ENCODE results near the gene ELL2. TPM values are rescaled to one million over a fixed set of nuclear protein-coding genes. Genes with fewer than 3 reads are reported as not detected.

The ELL2 gene
- total RNA-seq, 2 donors from 2014 or later, result 80.0 to 104 TPM

DNA sequence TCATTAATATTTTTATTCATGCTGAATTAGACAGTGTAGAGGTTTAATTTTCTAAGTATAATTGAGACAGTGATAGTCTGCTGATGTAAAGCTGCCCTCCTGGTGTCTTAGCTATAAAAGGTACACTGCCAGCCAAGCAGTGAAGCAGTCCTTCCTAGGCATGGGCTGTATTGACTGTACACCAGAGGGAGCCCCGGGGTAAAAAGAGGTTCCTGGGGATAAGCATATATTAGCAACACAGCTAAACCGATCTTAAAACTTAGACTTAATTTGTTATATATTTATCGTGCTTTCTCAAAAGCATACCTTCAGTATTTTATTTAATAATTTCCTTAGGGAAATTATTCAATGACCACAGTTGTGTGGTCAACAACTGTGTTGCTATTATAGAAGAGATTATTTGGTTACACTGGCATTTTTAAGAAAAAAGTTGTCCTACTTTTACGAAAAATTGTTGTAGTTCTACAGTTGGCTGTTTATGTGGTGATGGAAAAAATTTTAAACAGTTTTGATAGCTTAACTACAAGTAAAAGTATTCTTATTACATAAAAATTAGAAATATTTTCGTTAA is 68.8 kb downstream of the ELL2 start:
- WGBS, result 95% methylated on average over 5 of the region's 5 CpGs
- Histone ChIP-seq H3K4me3 (no peak overlapping the region), H3K4me1 (replicated peaks) (no peaks in the 10 kb centered on the region), H3K27ac (no peak overlapping the region), H3K36me3 (peaks cover 0 to 4% of the 10 kb centered on the region in 2 donors), H3K9me3 (no peaks in the 10 kb centered on the region), H3K27me3 (replicated peaks; ENCODE audit: insufficient read depth) (no peaks in the 10 kb centered on the region)
- TF ChIP-seq POLR2AphosphoS5 (IDR thresholded peaks at IDR 0.05), result no peak
- TF ChIP-seq CTCF (IDR thresholded peaks at IDR 0.05), result peak in 2 of 4 experiments; percentile 40 to 46
- intact Hi-C loops (cut with DNase I), result no loop called here
- no peak for DNase-seq (ENCODE audit: low spot score)

DNA sequence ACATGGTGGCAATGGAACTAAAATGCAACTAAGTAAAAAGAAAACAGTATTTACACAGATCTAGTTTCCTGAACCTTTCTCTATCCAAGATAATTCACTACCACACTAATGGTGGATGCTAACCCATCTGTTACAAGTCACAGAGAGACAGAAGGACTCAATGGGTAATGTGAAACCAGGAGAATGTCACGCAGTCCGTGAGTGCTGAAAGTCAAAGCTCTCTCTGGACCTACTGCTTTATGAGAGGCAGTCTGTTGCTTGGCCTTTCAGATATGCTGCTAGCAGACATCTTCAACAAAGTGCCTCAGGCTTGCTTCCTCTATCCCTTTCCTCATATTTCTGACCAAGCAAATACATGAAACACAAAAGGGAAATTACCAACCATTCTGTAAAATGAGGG is 70.2 kb downstream of the ELL2 start:
- Histone ChIP-seq H3K4me3 (no peak overlapping the region), H3K9me3 (no peaks in the 10 kb centered on the region), H3K27ac (no peak overlapping the region), H3K4me1 (replicated peaks) (no peaks in the 10 kb centered on the region), H3K36me3 (peaks cover 0 to 4% of the 10 kb centered on the region in 2 donors), H3K27me3 (replicated peaks; ENCODE audit: insufficient read depth) (no peaks in the 10 kb centered on the region)
- no peak for DNase-seq (ENCODE audit: low spot score)
- no peak for TF ChIP-seq CTCF (IDR thresholded peaks at IDR 0.05)
- no peak for TF ChIP-seq POLR2A (IDR thresholded peaks at IDR 0.05)
- no peak for TF ChIP-seq POLR2AphosphoS5 (IDR thresholded peaks at IDR 0.05)
- 80% methylated on average over 2 of the region's 2 CpGs for WGBS
- intact Hi-C loops (cut with DNase I), result no loop called here

DNA sequence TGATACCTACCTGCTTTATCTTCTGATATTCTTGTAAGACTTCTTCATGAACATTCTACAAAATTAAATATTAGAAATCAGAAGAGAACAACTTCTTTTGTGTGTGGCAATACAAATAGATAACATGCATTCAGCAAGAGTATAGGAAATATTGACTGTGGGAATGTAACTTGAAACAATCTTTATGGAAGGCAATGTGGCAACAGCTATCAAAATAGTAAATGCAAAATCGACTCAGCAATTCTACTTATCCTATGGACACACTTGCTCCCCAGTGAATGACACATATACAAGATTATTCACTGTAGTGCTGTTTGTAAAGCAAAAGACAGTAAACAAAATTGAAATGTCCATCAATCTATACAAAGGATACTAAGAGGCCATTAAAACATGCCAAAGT is 72.6 kb downstream of the ELL2 start:
- DNase-seq (ENCODE audit: low spot score), result no peak
- Histone ChIP-seq H3K4me3 (no peak overlapping the region), H3K4me1 (replicated peaks) (peaks cover 1% of the 10 kb centered on the region), H3K27me3 (replicated peaks; ENCODE audit: insufficient read depth) (no peaks in the 10 kb centered on the region), H3K27ac (no peak overlapping the region), H3K36me3 (peaks cover 0 to 4% of the 10 kb centered on the region in 2 donors), H3K9me3 (no peaks in the 10 kb centered on the region)
- intact Hi-C loops (cut with DNase I), result no loop called here
- WGBS, result 76% methylated on average over 1 of the region's 1 CpG
- TF ChIP-seq CTCF (IDR thresholded peaks at IDR 0.05), result no peak
- no peak for TF ChIP-seq POLR2AphosphoS5 (IDR thresholded peaks at IDR 0.05)
- TF ChIP-seq POLR2A (IDR thresholded peaks at IDR 0.05), result no peak

- Histone ChIP-seq H3K4me1 (replicated peaks) (peaks cover 5% of the 10 kb centered on the region), H3K36me3 (peaks cover 0 to 4% of the 10 kb centered on the region in 2 donors), H3K27me3 (replicated peaks; ENCODE audit: insufficient read depth) (no peaks in the 10 kb centered on the region), H3K27ac (no peak overlapping the region), H3K9me3 (no peaks in the 10 kb centered on the region), H3K4me3 (no peak overlapping the region)
- 91% methylated on average over 5 of the region's 5 CpGs for WGBS
- TF ChIP-seq POLR2AphosphoS5 (IDR thresholded peaks at IDR 0.05) (no peak), CTCF (IDR thresholded peaks at IDR 0.05) (no peak), POLR2A (IDR thresholded peaks at IDR 0.05) (no peak)
- intact Hi-C loops (cut with DNase I), result no loop called here
- DNase-seq (ENCODE audit: low spot score), result no peak
Observed at GRCh38 chr5:95887977-95888376, 73.7 kb downstream of the ELL2 start.

DNA sequence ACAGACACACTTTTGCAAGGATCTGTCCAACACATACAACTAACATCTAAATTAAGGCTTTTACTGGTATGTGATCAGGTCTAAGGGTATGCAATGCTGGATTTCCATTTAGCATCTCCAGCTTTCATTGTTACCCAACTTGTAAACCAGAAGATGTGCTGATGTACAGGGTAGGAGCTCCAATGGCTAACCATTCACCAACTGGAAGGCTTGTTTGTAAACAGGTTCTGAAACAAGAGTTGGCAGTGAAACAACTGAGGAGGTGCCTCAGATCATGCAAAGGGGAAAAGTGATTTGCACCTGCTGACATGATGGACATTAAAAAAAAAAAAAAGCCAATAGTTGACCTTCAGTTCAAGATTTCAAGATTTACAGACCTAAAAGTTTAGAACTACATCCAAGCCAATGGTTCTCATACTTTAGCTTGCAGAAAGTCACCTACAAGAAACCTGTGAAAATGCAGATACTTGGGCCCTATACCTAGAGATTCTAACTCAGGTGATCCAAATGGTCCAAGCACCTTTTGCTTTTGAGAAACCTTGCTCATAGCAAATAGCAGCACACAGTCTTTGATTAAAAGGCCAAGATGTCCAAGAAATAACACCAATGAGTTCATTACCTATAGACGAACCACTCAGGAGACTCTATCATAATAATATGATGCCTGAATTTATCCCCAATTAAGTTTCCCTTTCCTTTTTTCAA is 75.2 kb downstream of the ELL2 start:
- Histone ChIP-seq H3K27me3 (replicated peaks; ENCODE audit: insufficient read depth) (no peaks in the 10 kb centered on the region), H3K9me3 (no peaks in the 10 kb centered on the region), H3K36me3 (peaks cover 0 to 4% of the 10 kb centered on the region in 2 donors), H3K4me1 (replicated peaks) (peaks cover 5% of the 10 kb centered on the region), H3K4me3 (no peak overlapping the region), H3K27ac (no peak overlapping the region)
- 93% methylated on average over 1 of the region's 1 CpG for WGBS
- TF ChIP-seq POLR2AphosphoS5 (IDR thresholded peaks at IDR 0.05), result no peak
- TF ChIP-seq POLR2A (IDR thresholded peaks at IDR 0.05), result no peak
- no peak for TF ChIP-seq CTCF (IDR thresholded peaks at IDR 0.05)
- intact Hi-C loops (cut with DNase I), result no loop called here
- DNase-seq (ENCODE audit: low spot score), result no peak

All from prostate gland (tissue), 2 donors.